ENCODE data around the gene CREBBP.

Gene CREBBP

GRCh38 chr16:3881499-3881990, 1.0 kb upstream of the CREBBP start:
- peak overlapping the region; percentile 60 for H3K4me3 ChIP-seq (replicated peaks; ENCODE audit: low read depth, low read length)
- no peak for DNase-seq (ENCODE audit: extremely low read depth, low read depth)
- no peak for TF ChIP-seq CTCF (IDR thresholded peaks at IDR 0.05; ENCODE audit: low read depth, low read length, missing control alignments)

GRCh38 chr16:3879887-3880564, 487 bp downstream of the CREBBP start:
- H3K4me3 ChIP-seq (replicated peaks; ENCODE audit: low read depth, low read length), result peak overlapping the region; percentile 93
- TF ChIP-seq CTCF (IDR thresholded peaks at IDR 0.05; ENCODE audit: low read depth, low read length, missing control alignments), result no peak
- DNase-seq (ENCODE audit: extremely low read depth, low read depth), result no peak

GRCh38 chr16:3879258-3879886, 1.1 kb downstream of the CREBBP start:
- no peak for DNase-seq (ENCODE audit: extremely low read depth, low read depth)
- no peak for TF ChIP-seq CTCF (IDR thresholded peaks at IDR 0.05; ENCODE audit: low read depth, low read length, missing control alignments)

GRCh38 chr16:3878610-3879009, 1.9 kb downstream of the CREBBP start:
- peak overlapping the region; percentile 93 for H3K4me3 ChIP-seq (replicated peaks; ENCODE audit: low read depth, low read length)
- no peak for TF ChIP-seq CTCF (IDR thresholded peaks at IDR 0.05; ENCODE audit: low read depth, low read length, missing control alignments)
- DNase-seq (ENCODE audit: extremely low read depth, low read depth), result no peak

More at GRCh38 chr16:3879258-3879886, 1.1 kb downstream of the CREBBP start:
- H3K4me3 ChIP-seq (replicated peaks; ENCODE audit: low read depth, low read length), result peak overlapping the region; percentile 93

- H3K4me3 ChIP-seq (replicated peaks; ENCODE audit: low read depth, low read length), result peak overlapping the region; percentile 23
- no peak for DNase-seq (ENCODE audit: extremely low read depth, low read depth)
- TF ChIP-seq CTCF (IDR thresholded peaks at IDR 0.05; ENCODE audit: low read depth, low read length, missing control alignments), result no peak
These were observed 3.8 kb downstream of the CREBBP start for GRCh38 chr16:3876695-3877094.

GRCh38 chr16:3876160-3876559, 4.4 kb downstream of the CREBBP start:
- no peak for TF ChIP-seq CTCF (IDR thresholded peaks at IDR 0.05; ENCODE audit: low read depth, low read length, missing control alignments)
- H3K4me3 ChIP-seq (replicated peaks; ENCODE audit: low read depth, low read length), result no peak overlapping the region
- DNase-seq (ENCODE audit: extremely low read depth, low read depth), result no peak
